Measurements from ENCODE around the gene POLR1B. TPM values are rescaled to one million over a fixed set of nuclear protein-coding genes. Genes with fewer than 3 reads are reported as not detected.

Gene POLR1B
- total RNA-seq, 1 experiment from 2014 or later = 31.7 TPM

DNA sequence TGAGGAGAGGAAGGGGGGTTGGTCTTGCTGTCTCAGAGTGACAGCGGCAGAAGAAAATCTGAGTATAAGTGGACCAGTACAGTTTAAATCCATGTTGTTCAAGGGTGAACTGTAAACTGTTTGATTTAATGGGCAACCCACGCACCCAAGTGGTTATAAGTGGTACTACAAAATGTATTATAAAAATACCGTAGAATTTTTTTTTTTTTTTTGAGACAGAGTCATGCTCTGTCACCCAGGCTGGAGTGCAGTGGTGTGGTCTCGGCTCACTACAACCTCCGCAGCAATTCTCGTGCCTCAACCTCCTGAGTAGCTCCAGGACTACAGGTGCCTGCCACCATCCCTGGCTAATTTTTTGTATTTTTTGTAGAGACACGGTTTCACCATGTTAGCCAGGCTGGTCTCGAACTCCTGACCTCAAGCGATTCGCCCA lies 40.1 kb downstream of the POLR1B start:
- H3K9me3 ChIP-seq (ENCODE audit: low read length) = no peaks in the 10 kb centered on the region
- intact Hi-C loops (cut with micrococcal nuclease) = loop anchor here (1.0 to 5.0 kb wide), 2 partner anchors 101 to 325 kb away; partner anchors contain the start of gene ZC3H8
- POLR2A ChIA-PET (ENCODE audit: unreplicated experiment) = no interaction called here
- no peaks in the 10 kb centered on the region for H4K20me1 ChIP-seq (ENCODE audit: low read length)
- no peak for TF ChIP-seq EZH2phosphoT487 (IDR thresholded peaks at IDR 0.05; ENCODE audit: borderline replicate concordance, low read length)
- TF ChIP-seq, protein P1, sequence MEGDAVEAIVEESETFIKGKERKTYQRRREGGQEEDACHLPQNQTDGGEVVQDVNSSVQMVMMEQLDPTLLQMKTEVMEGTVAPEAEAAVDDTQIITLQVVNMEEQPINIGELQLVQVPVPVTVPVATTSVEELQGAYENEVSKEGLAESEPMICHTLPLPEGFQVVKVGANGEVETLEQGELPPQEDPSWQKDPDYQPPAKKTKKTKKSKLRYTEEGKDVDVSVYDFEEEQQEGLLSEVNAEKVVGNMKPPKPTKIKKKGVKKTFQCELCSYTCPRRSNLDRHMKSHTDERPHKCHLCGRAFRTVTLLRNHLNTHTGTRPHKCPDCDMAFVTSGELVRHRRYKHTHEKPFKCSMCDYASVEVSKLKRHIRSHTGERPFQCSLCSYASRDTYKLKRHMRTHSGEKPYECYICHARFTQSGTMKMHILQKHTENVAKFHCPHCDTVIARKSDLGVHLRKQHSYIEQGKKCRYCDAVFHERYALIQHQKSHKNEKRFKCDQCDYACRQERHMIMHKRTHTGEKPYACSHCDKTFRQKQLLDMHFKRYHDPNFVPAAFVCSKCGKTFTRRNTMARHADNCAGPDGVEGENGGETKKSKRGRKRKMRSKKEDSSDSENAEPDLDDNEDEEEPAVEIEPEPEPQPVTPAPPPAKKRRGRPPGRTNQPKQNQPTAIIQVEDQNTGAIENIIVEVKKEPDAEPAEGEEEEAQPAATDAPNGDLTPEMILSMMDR (conservative IDR thresholded peaks at IDR 0.05; ENCODE audit: low read depth, low read length) = peak; percentile 57
- ATAC-seq (peak; percentile 18), DNase-seq (peak; percentile 81)
- H3K36me3 ChIP-seq (ENCODE audit: low read depth, low read length) = no peaks in the 10 kb centered on the region
- H3K27ac ChIP-seq (ENCODE audit: low read length) = no peak overlapping the region
- CTCF ChIA-PET = no interaction called here
- peaks cover 6% of the 10 kb centered on the region for H3K79me2 ChIP-seq (ENCODE audit: low read length)
- no peak overlapping the region for H3K9ac ChIP-seq (ENCODE audit: low read length)
- peak overlapping the region; percentile 27; the same call in 1 of the 2 replicates for H3K4me2 ChIP-seq (ENCODE audit: low read length)
- peaks cover 4% of the 10 kb centered on the region for H3F3A ChIP-seq (ENCODE audit: low read length, unreplicated experiment)
- H3K4me3 ChIP-seq (ENCODE audit: low read length) = no peak overlapping the region
- no peak overlapping the region for H2AFZ ChIP-seq (ENCODE audit: low read length)
- no peaks in the 10 kb centered on the region for H3K9me2 ChIP-seq (replicated peaks; ENCODE audit: low read length)
- peaks cover 40% of the 10 kb centered on the region for H3K4me1 ChIP-seq (ENCODE audit: insufficient read depth, low read length)
- BruUV-seq (replicated peaks) = no TSS peak
- H3K27me3 ChIP-seq (ENCODE audit: low read length) = no peaks in the 10 kb centered on the region

DNA sequence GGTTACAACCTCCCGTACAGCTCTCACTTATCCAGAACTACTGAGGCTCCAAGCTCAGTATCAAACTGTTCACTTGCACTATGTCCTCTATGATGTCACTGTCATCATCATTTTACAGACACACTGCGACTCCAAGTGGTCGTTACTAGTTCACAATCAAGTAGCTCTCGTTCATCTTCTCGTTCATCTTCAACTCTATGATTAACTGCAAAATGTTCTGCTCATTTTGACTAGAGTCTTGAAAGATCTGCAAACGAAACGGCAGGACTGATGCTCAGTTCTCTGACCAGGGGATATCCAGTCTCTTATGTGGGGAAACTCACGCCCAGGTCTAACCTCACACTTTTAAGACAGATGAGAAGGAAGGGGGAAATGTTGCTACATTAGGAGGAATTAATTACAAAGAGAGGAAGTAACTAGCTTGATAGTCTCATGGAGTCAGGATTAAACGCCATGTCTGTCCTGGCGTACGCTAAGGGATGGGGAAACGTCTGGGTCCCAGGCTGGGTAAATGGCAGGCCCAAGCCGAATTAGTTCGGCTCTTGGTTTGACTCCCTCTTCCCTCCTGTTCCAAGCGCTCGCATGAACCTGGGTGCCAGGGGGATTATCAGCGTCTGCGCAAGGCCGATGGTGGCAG lies 41.4 kb downstream of the POLR1B start:
- Histone ChIP-seq H3K79me2 (ENCODE audit: low read length) (peaks cover 6% of the 10 kb centered on the region), H3K9me2 (replicated peaks; ENCODE audit: low read length) (no peaks in the 10 kb centered on the region), H3K4me3 (ENCODE audit: low read length) (peak overlapping the region; percentile 86), H3F3A (ENCODE audit: low read length, unreplicated experiment) (peaks cover 1% of the 10 kb centered on the region), H3K27me3 (ENCODE audit: low read length) (no peaks in the 10 kb centered on the region), H3K4me2 (ENCODE audit: low read length) (peak overlapping the region; percentile 92), H2AFZ (ENCODE audit: low read length) (peak overlapping the region; percentile 94), H3K4me1 (ENCODE audit: insufficient read depth, low read length) (peaks cover 38% of the 10 kb centered on the region), H4K20me1 (ENCODE audit: low read length) (no peaks in the 10 kb centered on the region), H3K9ac (ENCODE audit: low read length) (peak overlapping the region; percentile 93), H3K36me3 (ENCODE audit: low read depth, low read length) (no peaks in the 10 kb centered on the region), H3K27ac (ENCODE audit: low read length) (peak overlapping the region; percentile 95), H3K9me3 (ENCODE audit: low read length) (no peaks in the 10 kb centered on the region)
- TSS peak; percentile 75 for BruUV-seq (replicated peaks)
- TF ChIP-seq EZH2phosphoT487 (IDR thresholded peaks at IDR 0.05; ENCODE audit: borderline replicate concordance, low read length) = no peak
- TF ChIP-seq, protein P1 (conservative IDR thresholded peaks at IDR 0.05; ENCODE audit: low read depth, low read length) = 0 out of 2 replicates have a peak, but pooled peaks have one; percentile 12
- POLR2A ChIA-PET (ENCODE audit: unreplicated experiment) = no interaction called here
- ATAC-seq = no peak
- intact Hi-C loops (cut with micrococcal nuclease) = loop anchor here (1.0 to 5.0 kb wide), 2 partner anchors 143 to 326 kb away; partner anchors contain the start of gene ZC3H8
- CTCF ChIA-PET = interaction anchor here (0.5 kb wide), 1 partner anchor 101 kb away, joined by 16 read pairs; no protein-coding TSS in a partner anchor
- peak; percentile 32 for DNase-seq
